Measurements from ENCODE around the gene COL7A1. TPM values are rescaled to one million over a fixed set of nuclear protein-coding genes. Genes with fewer than 3 reads are reported as not detected.

COL7A1 gene
- total and polyA plus RNA-seq, 2 of the 13 experiments (the other 11 are each of a cell fraction or from before 2014, with no cell fraction given), result 2.7 to 11.7 TPM

DNA sequence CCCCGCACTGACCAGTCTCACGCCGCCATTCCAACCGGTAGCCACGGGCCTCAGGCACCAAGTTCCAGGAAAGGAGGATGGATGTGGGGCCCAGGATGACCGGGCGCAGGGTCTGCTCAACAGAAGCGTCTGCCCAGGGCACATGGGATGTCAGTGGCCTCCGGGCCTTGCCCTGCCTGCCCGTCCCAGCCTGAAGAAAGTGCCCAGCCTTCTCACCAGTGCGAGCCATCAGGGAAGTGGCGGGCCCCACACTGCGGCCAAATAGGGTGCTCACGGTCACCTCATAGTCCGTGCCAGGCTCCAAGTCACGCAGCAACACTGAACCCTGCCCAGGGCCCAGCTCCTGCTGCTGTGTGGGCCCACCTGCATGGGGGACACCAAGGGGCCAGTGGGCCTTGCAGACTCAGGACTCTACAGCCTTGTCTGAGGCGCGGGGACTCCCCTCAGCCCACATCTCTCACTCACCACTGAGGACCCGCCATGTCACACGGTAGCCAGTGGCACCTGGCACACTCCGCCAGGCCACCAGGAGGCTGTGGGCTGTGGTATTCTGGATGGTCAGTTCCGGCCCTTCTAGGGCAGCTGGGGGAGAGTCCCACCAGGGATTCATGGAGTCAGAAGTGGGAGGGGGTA, 3.1 kb downstream of the COL7A1 start:
- CTCF ChIA-PET (ENCODE audit: low intra/inter-chr PET ratio, low total read pairs), result no interaction called here
- no peak for FAIRE-seq
- DNase-seq (ENCODE audit: low spot score), result no peak
- WGBS (ENCODE audit: low lambda C conversion rate), result 85% methylated on average over 14 of the region's 22 CpGs
- no TSS peak for BruUV-seq (replicated peaks)
- Histone ChIP-seq H3K27ac (ENCODE audit: extremely low read length, insufficient read depth, low read length) (no peak overlapping the region), H3K27me3 (ENCODE audit: control insufficient read depth in 1 of 2, insufficient read depth in 2 of 2, low read length in 2 of 2) (0 out of 5 replicates have a peak, but pooled peaks cover 0 to 4% of the 10 kb centered on the region in 2 experiments), H3K79me2 (ENCODE audit: insufficient read depth, low read length) (no peaks in the 10 kb centered on the region), H3K36me3 (replicated peaks in 1 of 2; ENCODE audit: control insufficient read depth in 1 of 2, insufficient read depth in 2 of 2, low read length in 2 of 2) (no peaks in the 10 kb centered on the region; a peak in 1 of 5 replicates), H3K4me1 (ENCODE audit: insufficient read depth, low read length) (peaks cover 33% of the 10 kb centered on the region), H3K4me2 (ENCODE audit: low read depth, low read length) (no peak overlapping the region), H2AFZ (ENCODE audit: low read length) (no peak overlapping the region), H3K9ac (ENCODE audit: insufficient read depth, low read depth, low read length) (no peak overlapping the region), H3K4me3 (replicated peaks in 1 of 3; ENCODE audit: insufficient read depth in 1 of 3, low read depth in 2 of 3, low read length in 3 of 3) (no peak overlapping the region), H3K9me3 (ENCODE audit: low read length) (no peaks in the 10 kb centered on the region), H4K20me1 (ENCODE audit: insufficient read depth, low read length) (no peaks in the 10 kb centered on the region)
- in situ Hi-C loops (cut with HindIII; ENCODE audit: extremely low pct_ligation_motif_present, low pct_unique_long_range_greater_than_20kb), result no loop called here
- POLR2A ChIA-PET, result no interaction called here
- intact Hi-C loops (cut with micrococcal nuclease; ENCODE audit: unreplicated experiment), result no loop called here
- ATAC-seq, result no peak
- TF ChIP-seq CHD2 (IDR thresholded peaks at IDR 0.05; ENCODE audit: low read depth, low read length), result no peak
- no peak for TF ChIP-seq U2AF2 (IDR thresholded peaks at IDR 0.05; ENCODE audit: low read depth, low read length)
- no peak for TF ChIP-seq ZNF30 (CRISPR knock-in tag; IDR thresholded peaks at IDR 0.05)
- TF ChIP-seq, protein P1, sequence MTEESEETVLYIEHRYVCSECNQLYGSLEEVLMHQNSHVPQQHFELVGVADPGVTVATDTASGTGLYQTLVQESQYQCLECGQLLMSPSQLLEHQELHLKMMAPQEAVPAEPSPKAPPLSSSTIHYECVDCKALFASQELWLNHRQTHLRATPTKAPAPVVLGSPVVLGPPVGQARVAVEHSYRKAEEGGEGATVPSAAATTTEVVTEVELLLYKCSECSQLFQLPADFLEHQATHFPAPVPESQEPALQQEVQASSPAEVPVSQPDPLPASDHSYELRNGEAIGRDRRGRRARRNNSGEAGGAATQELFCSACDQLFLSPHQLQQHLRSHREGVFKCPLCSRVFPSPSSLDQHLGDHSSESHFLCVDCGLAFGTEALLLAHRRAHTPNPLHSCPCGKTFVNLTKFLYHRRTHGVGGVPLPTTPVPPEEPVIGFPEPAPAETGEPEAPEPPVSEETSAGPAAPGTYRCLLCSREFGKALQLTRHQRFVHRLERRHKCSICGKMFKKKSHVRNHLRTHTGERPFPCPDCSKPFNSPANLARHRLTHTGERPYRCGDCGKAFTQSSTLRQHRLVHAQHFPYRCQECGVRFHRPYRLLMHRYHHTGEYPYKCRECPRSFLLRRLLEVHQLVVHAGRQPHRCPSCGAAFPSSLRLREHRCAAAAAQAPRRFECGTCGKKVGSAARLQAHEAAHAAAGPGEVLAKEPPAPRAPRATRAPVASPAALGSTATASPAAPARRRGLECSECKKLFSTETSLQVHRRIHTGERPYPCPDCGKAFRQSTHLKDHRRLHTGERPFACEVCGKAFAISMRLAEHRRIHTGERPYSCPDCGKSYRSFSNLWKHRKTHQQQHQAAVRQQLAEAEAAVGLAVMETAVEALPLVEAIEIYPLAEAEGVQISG (CRISPR knock-in tag; IDR thresholded peaks at IDR 0.05), result no peak
- no peak for TF ChIP-seq ZNF468 (CRISPR knock-in tag; IDR thresholded peaks at IDR 0.05)
- TF ChIP-seq GTF3A (CRISPR knock-in tag; conservative IDR thresholded peaks at IDR 0.05), result no peak
- no peak for TF ChIP-seq SAFB2 (CRISPR knock-in tag; IDR thresholded peaks at IDR 0.05; ENCODE audit: borderline replicate concordance, low read depth)
- no peak for TF ChIP-seq ZNF883 (CRISPR knock-in tag; IDR thresholded peaks at IDR 0.05; ENCODE audit: not compliant biosample characterization)
- TF ChIP-seq, protein P2, sequence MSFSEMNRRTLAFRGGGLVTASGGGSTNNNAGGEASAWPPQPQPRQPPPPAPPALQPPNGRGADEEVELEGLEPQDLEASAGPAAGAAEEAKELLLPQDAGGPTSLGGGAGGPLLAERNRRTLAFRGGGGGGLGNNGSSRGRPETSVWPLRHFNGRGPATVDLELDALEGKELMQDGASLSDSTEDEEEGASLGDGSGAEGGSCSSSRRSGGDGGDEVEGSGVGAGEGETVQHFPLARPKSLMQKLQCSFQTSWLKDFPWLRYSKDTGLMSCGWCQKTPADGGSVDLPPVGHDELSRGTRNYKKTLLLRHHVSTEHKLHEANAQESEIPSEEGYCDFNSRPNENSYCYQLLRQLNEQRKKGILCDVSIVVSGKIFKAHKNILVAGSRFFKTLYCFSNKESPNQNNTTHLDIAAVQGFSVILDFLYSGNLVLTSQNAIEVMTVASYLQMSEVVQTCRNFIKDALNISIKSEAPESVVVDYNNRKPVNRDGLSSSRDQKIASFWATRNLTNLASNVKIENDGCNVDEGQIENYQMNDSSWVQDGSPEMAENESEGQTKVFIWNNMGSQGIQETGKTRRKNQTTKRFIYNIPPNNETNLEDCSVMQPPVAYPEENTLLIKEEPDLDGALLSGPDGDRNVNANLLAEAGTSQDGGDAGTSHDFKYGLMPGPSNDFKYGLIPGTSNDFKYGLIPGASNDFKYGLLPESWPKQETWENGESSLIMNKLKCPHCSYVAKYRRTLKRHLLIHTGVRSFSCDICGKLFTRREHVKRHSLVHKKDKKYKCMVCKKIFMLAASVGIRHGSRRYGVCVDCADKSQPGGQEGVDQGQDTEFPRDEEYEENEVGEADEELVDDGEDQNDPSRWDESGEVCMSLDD (CRISPR knock-in tag; IDR thresholded peaks at IDR 0.05; ENCODE audit: borderline replicate concordance), result no peak
- TF ChIP-seq, protein P3, sequence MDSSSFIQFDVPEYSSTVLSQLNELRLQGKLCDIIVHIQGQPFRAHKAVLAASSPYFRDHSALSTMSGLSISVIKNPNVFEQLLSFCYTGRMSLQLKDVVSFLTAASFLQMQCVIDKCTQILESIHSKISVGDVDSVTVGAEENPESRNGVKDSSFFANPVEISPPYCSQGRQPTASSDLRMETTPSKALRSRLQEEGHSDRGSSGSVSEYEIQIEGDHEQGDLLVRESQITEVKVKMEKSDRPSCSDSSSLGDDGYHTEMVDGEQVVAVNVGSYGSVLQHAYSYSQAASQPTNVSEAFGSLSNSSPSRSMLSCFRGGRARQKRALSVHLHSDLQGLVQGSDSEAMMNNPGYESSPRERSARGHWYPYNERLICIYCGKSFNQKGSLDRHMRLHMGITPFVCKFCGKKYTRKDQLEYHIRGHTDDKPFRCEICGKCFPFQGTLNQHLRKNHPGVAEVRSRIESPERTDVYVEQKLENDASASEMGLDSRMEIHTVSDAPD (CRISPR knock-in tag; IDR thresholded peaks at IDR 0.05), result no peak
- TF ChIP-seq HDAC2 (CRISPR knock-in tag; IDR thresholded peaks at IDR 0.05), result no peak
- TF ChIP-seq ZNF337 (CRISPR knock-in tag; IDR thresholded peaks at IDR 0.05; ENCODE audit: borderline replicate concordance, low read depth), result no peak
- TF ChIP-seq ZKSCAN1 (IDR thresholded peaks at IDR 0.05; ENCODE audit: low read length), result no peak
- TF ChIP-seq YEATS2 (CRISPR knock-in tag; IDR thresholded peaks at IDR 0.05; ENCODE audit: borderline replicate concordance), result no peak
- TF ChIP-seq NFIC (IDR thresholded peaks at IDR 0.05; ENCODE audit: low read length), result no peak
- TF ChIP-seq ATF7-NPFF (CRISPR knock-in tag; IDR thresholded peaks at IDR 0.05; ENCODE audit: low read depth), result no peak
- TF ChIP-seq ZNF501 (CRISPR knock-in tag; IDR thresholded peaks at IDR 0.05), result no peak
- TF ChIP-seq HMG20A (CRISPR knock-in tag; IDR thresholded peaks at IDR 0.05; ENCODE audit: borderline replicate concordance), result no peak

All from HepG2 (cell line).